GM23248 (cell line): ENCODE results near the gene HBB. TPM values are rescaled to one million over a fixed set of nuclear protein-coding genes. Genes with fewer than 3 reads are reported as not detected.

Source experiments
- DNase-seq: peaks from one replicate; pipeline ENCODE4 v3.0.0-alpha.2; 2015
- H2AFZ ChIP-seq: fragments of 200-600 bp; sonication (generic); 2 replicates; pipeline ENCODE4 v1.6.1; 2016; ENCODE audit warnings: antibody characterized with exemption
- H3F3A ChIP-seq: fragments of 200-600 bp; sonication (generic); 2 replicates; pipeline ENCODE4 v1.6.1; 2016; ENCODE audit warnings: mild to moderate bottlenecking, antibody characterized with exemption, mixed run types; ENCODE audit not compliant: insufficient read depth
- H3K27ac ChIP-seq: fragments of 200-600 bp; sonication (generic); 2 replicates; pipeline ENCODE4 v1.5.1; 2016; ENCODE audit warnings: mild to moderate bottlenecking
- H3K27me3 ChIP-seq: fragments of 200-600 bp; sonication (generic); replicated peaks from 2 replicates; pipeline ENCODE4 v1.6.1; 2016; ENCODE audit warnings: mild to moderate bottlenecking; ENCODE audit not compliant: insufficient read depth
- H3K36me3 ChIP-seq: fragments of 200-600 bp; sonication (generic); 2 replicates; pipeline ENCODE4 v1.6.1; 2016; ENCODE audit warnings: low read depth, mild to moderate bottlenecking
- H3K4me1 ChIP-seq: fragments of 200-600 bp; sonication (generic); 2 replicates; pipeline ENCODE4 v1.6.1; 2016; ENCODE audit warnings: mild to moderate bottlenecking; ENCODE audit not compliant: insufficient read depth
- H3K4me2 ChIP-seq: fragments of 200-600 bp; sonication (generic); one replicate; pipeline ENCODE4 v1.6.1; 2016; ENCODE audit warnings: mild to moderate bottlenecking; ENCODE audit not compliant: unreplicated experiment
- H3K4me3 ChIP-seq: fragments of 200-600 bp; sonication (generic); 2 replicates; pipeline ENCODE4 v1.5.1; 2016; ENCODE audit warnings: mild to moderate bottlenecking
- H3K79me2 ChIP-seq: fragments of 200-600 bp; sonication (generic); 2 replicates; pipeline ENCODE4 v1.6.1; 2016; ENCODE audit warnings: mild to moderate bottlenecking; ENCODE audit not compliant: insufficient read depth
- H3K9ac ChIP-seq: fragments of 200-600 bp; sonication (generic); 2 replicates; pipeline ENCODE4 v1.6.1; 2016; ENCODE audit warnings: mild to moderate bottlenecking
- H3K9me2 ChIP-seq: fragments of 200-600 bp; sonication (generic); 2 replicates; pipeline ENCODE4 v1.6.1; 2016; ENCODE audit warnings: mixed run types, mild to moderate bottlenecking, moderate library complexity; ENCODE audit not compliant: insufficient read depth
- H3K9me3 ChIP-seq: fragments of 200-600 bp; sonication (generic); one replicate; pipeline ENCODE4 v1.6.1; 2017; ENCODE audit warnings: low read depth
- H4K20me1 ChIP-seq: fragments of 200-600 bp; sonication (generic); 2 replicates; pipeline ENCODE4 v1.6.0; 2016; ENCODE audit not compliant: insufficient read depth
- EZH2 ChIP-seq: fragments of 200-600 bp; sonication (generic); IDR thresholded peaks from 2 replicates; pipeline ENCODE4 v1.6.1; 2018; ENCODE audit warnings: antibody characterized with exemption, mild to moderate bottlenecking; ENCODE audit not compliant: insufficient read depth, poor library complexity, severe bottlenecking
- EZH2phosphoT487 ChIP-seq: fragments of 200-600 bp; sonication (generic); IDR thresholded peaks from 2 replicates; pipeline ENCODE4 v1.6.1; 2018; ENCODE audit warnings: antibody characterized with exemption, moderate library complexity, mild to moderate bottlenecking, low read depth; ENCODE audit not compliant: insufficient read depth
- WGBS, 2 experiments: methylation state at CpG; one replicate each; pipeline ENCODE4 v1.1.6; 2015 to 2017; ENCODE audit warnings: low lambda C conversion rate in 2 of 2, low coverage in 1 of 2; ENCODE audit errors: missing lambda C conversion rate in 2 of 2; 5-methylcytosine and 5-hydroxymethylcytosine counted together
- in situ Hi-C: fragments of 300-500 bp; cut with MboI; formaldehyde crosslinking; loops from 2 replicates; pipeline ENCODE4 v1.15.0; 2020
- polyA plus RNA-seq: library from polyadenylated mRNA; unstranded; fragments of >200 nt; fragmentation: Nextera tagmentation; extraction: Ambion mirVana; gene quantifications from 2 replicates; pipeline ENCODE4 v1.2.1, GENCODE V29; 2016
- total RNA-seq: library from RNA; depleted of rRNA; stranded (reverse); fragments of >200 nt; shearing (Covaris generic); gene quantifications from 2 replicates; pipeline ENCODE4 v1.2.3, GENCODE V29; 2014; rRNA removed

The HBB gene
- total RNA-seq, result not detected in 2 replicates
- polyA plus RNA-seq, result not detected in 2 replicates

DNA sequence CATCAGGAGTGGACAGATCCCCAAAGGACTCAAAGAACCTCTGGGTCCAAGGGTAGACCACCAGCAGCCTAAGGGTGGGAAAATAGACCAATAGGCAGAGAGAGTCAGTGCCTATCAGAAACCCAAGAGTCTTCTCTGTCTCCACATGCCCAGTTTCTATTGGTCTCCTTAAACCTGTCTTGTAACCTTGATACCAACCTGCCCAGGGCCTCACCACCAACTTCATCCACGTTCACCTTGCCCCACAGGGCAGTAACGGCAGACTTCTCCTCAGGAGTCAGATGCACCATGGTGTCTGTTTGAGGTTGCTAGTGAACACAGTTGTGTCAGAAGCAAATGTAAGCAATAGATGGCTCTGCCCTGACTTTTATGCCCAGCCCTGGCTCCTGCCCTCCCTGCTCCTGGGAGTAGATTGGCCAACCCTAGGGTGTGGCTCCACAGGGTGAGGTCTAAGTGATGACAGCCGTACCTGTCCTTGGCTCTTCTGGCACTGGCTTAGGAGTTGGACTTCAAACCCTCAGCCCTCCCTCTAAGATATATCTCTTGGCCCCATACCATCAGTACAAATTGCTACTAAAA is at the start of gene HBB:
Gene HBB, minus strand, starts transcription at position 340 of the 579 bp plus-strand sequence. Its CDS starts 50 bp downstream, at position 290.
- no peaks in the 10 kb centered on the region for H3K4me1 ChIP-seq
- TF ChIP-seq EZH2phosphoT487 (no peak), EZH2 (no peak)
- no peaks in the 10 kb centered on the region for H4K20me1 ChIP-seq
- no peak within 1 kb of the TSS for H3K4me2 ChIP-seq
- H2AFZ ChIP-seq, result no peak within 1 kb of the TSS
- no peaks in the 10 kb centered on the region for H3K36me3 ChIP-seq
- no peak within 1 kb of the TSS for H3K9ac ChIP-seq
- in situ Hi-C loops, result no loop called here
- H3K9me3 ChIP-seq, result no peaks in the 10 kb centered on the region
- no peak within 1 kb of the TSS for H3K4me3 ChIP-seq
- H3K79me2 ChIP-seq, result no peaks in the 10 kb centered on the region
- 70 to 71% methylated on average over 3 of the region's 3 CpGs for WGBS, 2 experiments
- H3K27ac ChIP-seq, result no peak within 1 kb of the TSS
- no peaks in the 10 kb centered on the region for H3K9me2 ChIP-seq
- no peaks in the 10 kb centered on the region for H3F3A ChIP-seq
- DNase-seq, result no peak
- H3K27me3 ChIP-seq, result no peaks in the 10 kb centered on the region

GRCh38 chr11:5275369-5276110 is 48.7 kb upstream of the HBB start:
- H3K9me2 ChIP-seq, result no peaks in the 10 kb centered on the region
- no peaks in the 10 kb centered on the region for H4K20me1 ChIP-seq
- no peaks in the 10 kb centered on the region for H3K9me3 ChIP-seq
- no peak overlapping the region for H3K27ac ChIP-seq
- H3K4me1 ChIP-seq, result peaks cover 9% of the 10 kb centered on the region; the same call in 1 of the 2 replicates
- no peak overlapping the region for H3K4me2 ChIP-seq
- no peak for DNase-seq
- no peak overlapping the region for H3K4me3 ChIP-seq
- no peak overlapping the region for H2AFZ ChIP-seq
- no peaks in the 10 kb centered on the region for H3K36me3 ChIP-seq
- no peaks in the 10 kb centered on the region for H3K27me3 ChIP-seq
- H3K79me2 ChIP-seq, result no peaks in the 10 kb centered on the region
- 83 to 84% methylated on average over 6 of the region's 6 CpGs for WGBS, 2 experiments
- in situ Hi-C loops, result no loop called here
- TF ChIP-seq EZH2phosphoT487 (no peak), EZH2 (no peak)
- no peaks in the 10 kb centered on the region for H3F3A ChIP-seq
- H3K9ac ChIP-seq, result no peak overlapping the region

- H3F3A ChIP-seq, result no peaks in the 10 kb centered on the region
- H3K36me3 ChIP-seq, result no peaks in the 10 kb centered on the region
- no peaks in the 10 kb centered on the region for H3K79me2 ChIP-seq
- H3K9ac ChIP-seq, result no peak overlapping the region
- 0 out of 2 replicates have a peak, but pooled peaks cover 3% of the 10 kb centered on the region for H3K4me1 ChIP-seq
- H3K27me3 ChIP-seq, result no peaks in the 10 kb centered on the region
- no peaks in the 10 kb centered on the region for H4K20me1 ChIP-seq
- no peaks in the 10 kb centered on the region for H3K9me3 ChIP-seq
- no peak for TF ChIP-seq EZH2
- no peak for TF ChIP-seq EZH2phosphoT487
- no peak overlapping the region for H3K4me3 ChIP-seq
- no peak overlapping the region for H3K4me2 ChIP-seq
- H3K9me2 ChIP-seq, result no peaks in the 10 kb centered on the region
- DNase-seq, result no peak
- WGBS, 2 experiments, result 83% methylated on average over 5 of the region's 5 CpGs
- no peak overlapping the region for H3K27ac ChIP-seq
- in situ Hi-C loops, result no loop called here
- H2AFZ ChIP-seq, result no peak overlapping the region
These were observed 47.5 kb upstream of the HBB start for GRCh38 chr11:5274395-5274794.

DNA sequence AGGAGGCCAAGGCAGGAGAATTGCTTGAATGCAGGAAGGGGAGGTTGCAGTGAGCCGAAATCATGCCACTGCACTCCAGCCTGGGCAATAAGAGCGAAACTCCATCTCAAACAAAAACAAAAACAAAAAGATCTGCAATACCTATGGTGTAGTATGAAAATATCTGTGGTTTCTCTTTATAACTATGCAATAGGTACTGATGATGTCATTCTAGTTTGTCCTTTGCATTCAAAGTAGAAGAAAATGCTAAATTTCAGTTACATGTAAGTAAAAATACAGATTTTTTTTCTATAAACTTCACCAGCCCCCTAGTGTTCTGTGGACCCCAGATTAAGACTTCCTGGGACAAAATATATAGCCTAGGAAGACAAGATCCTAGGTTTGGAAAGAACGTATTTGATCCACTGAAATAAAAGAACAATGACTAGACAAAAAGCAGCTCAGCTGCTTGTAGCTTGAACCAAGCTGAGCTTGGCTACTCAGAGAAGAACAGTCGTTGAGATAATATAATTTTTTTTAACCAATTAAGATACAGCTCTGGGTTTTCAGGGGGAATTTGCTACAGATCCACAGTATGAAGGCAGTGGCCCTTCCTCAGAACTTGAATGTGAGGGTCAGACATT is 45.6 kb upstream of the HBB start:
- H3K27me3 ChIP-seq, result no peaks in the 10 kb centered on the region
- no peak for DNase-seq
- no peaks in the 10 kb centered on the region for H3K79me2 ChIP-seq
- H3K9me2 ChIP-seq, result no peaks in the 10 kb centered on the region
- no peak overlapping the region for H3K9ac ChIP-seq
- H3K27ac ChIP-seq, result no peak overlapping the region
- WGBS, 2 experiments, result 65 to 66% methylated on average over 4 of the region's 4 CpGs
- H3K36me3 ChIP-seq, result no peaks in the 10 kb centered on the region
- TF ChIP-seq EZH2 (no peak), EZH2phosphoT487 (no peak)
- no peaks in the 10 kb centered on the region for H3K9me3 ChIP-seq
- no peaks in the 10 kb centered on the region for H4K20me1 ChIP-seq
- no peaks in the 10 kb centered on the region for H3F3A ChIP-seq
- no peak overlapping the region for H3K4me2 ChIP-seq
- H3K4me1 ChIP-seq, result no peaks in the 10 kb centered on the region
- in situ Hi-C loops, result no loop called here
- no peak overlapping the region for H3K4me3 ChIP-seq
- no peak overlapping the region for H2AFZ ChIP-seq
